HepG2 (cell line): Measurements from ENCODE around the gene MARCHF2. TPM values are rescaled to one million over a fixed set of nuclear protein-coding genes. Genes with fewer than 3 reads are reported as not detected.

ENCODE experiments used
- ARNT ChIP-seq: fragments of 450-650 bp; IDR thresholded peaks from 2 replicates; pipeline ENCODE4 v1.6.1; 2017
- FOXJ3 ChIP-seq: sonication (generic); formaldehyde crosslinking; IDR thresholded peaks from 2 replicates; pipeline ENCODE4 v1.4.0; 2020; ENCODE audit warnings: missing genetic modification reagents, mild to moderate bottlenecking, borderline replicate concordance
- GABPB1 ChIP-seq: IDR thresholded peaks from 2 replicates; pipeline ENCODE4 v1.6.1; 2016; ENCODE audit warnings: mild to moderate bottlenecking, missing genetic modification reagents, moderate library complexity, missing compliant biosample characterization
- MAF1 ChIP-seq: sonication (generic); formaldehyde crosslinking; IDR thresholded peaks from 2 replicates; pipeline ENCODE4 v1.5.0; 2020; ENCODE audit warnings: missing genetic modification reagents, borderline replicate concordance
- MIER3 ChIP-seq: IDR thresholded peaks from 2 replicates; pipeline ENCODE4 v1.6.1; 2016; ENCODE audit warnings: missing compliant biosample characterization, borderline replicate concordance
- MXI1 ChIP-seq: IDR thresholded peaks from 3 replicates; pipeline ENCODE4 v1.6.1; 2012; ENCODE audit warnings: low read depth, low read length, inconsistent platforms, borderline replicate concordance
- RFX5 ChIP-seq: IDR thresholded peaks from 2 replicates; pipeline ENCODE4 v1.6.1; 2011; ENCODE audit warnings: low read depth, low read length, improper control_type of control experiment
- SMC3 ChIP-seq: IDR thresholded peaks from 2 replicates; pipeline ENCODE4 v1.6.1; 2011; ENCODE audit warnings: low read length, improper control_type of control experiment
- STAG1 ChIP-seq: sonication (generic); formaldehyde crosslinking; IDR thresholded peaks from 2 replicates; pipeline ENCODE4 v1.4.0; 2020; ENCODE audit warnings: missing genetic modification reagents
- YY1 ChIP-seq: IDR thresholded peaks from 2 replicates; pipeline ENCODE4 v1.6.1; 2011; ENCODE audit warnings: low read length, low read depth, moderate library complexity, mild to moderate bottlenecking; ENCODE audit not compliant: insufficient read depth, insufficient replicate concordance
- ZFP1 ChIP-seq: IDR thresholded peaks from 2 replicates; pipeline ENCODE4 v1.6.1; 2016
- polyA plus RNA-seq, 8 experiments: library from polyadenylated mRNA; depleted of rRNA in 3 of 8; stranded (reverse) in 7 of 8; unstranded in 1 of 8; fragments of >200 nt; fragmentation: Illumina TruSeq in 4 of 8; extraction: Trizol in 4 of 8; gene quantifications; 2 replicates each; pipeline versions ENCODE4 v1.2.1 to v1.2.3, GENCODE V29; 2011 to 2016; ENCODE audit warnings: low read depth in 4 of 8, missing spikeins in 1 of 8, mixed read lengths in 1 of 8; ENCODE audit not compliant: insufficient read depth in 1 of 8
- total RNA-seq, 5 experiments: library from RNA; depleted of rRNA; stranded (reverse); fragments of >200 nt; fragmentation: Illumina TruSeq; extraction: Trizol; gene quantifications; 2 replicates each; pipeline ENCODE4 v1.2.3, GENCODE V29; 2016; ENCODE audit warnings: low read depth in 1 of 5
- TF ChIP-seq, protein P1 (sequence below): sonication (generic); formaldehyde crosslinking; IDR thresholded peaks from 2 replicates; pipeline ENCODE4 v1.4.0; 2020; ENCODE audit warnings: missing genetic modification reagents
- TF ChIP-seq, protein P2 (sequence below): sonication (generic); formaldehyde crosslinking; IDR thresholded peaks from 2 replicates; pipeline ENCODE4 v1.4.0; 2020; ENCODE audit warnings: missing genetic modification reagents
- TF ChIP-seq, protein P3 (sequence below): sonication (generic); formaldehyde crosslinking; IDR thresholded peaks from 2 replicates; pipeline ENCODE4 v1.9.0; 2021; ENCODE audit warnings: missing genetic modification reagents, borderline replicate concordance
- TF ChIP-seq, protein P4 (sequence below), 2 experiments: sonication (generic) in 1 of 2; formaldehyde crosslinking in 1 of 2; IDR thresholded peaks; 2 replicates each; pipeline versions ENCODE4 v1.4.0 to v1.6.1; 2018 to 2020; ENCODE audit warnings: missing genetic modification reagents in 2 of 2, borderline replicate concordance in 1 of 2, low read depth in 1 of 2, mild to moderate bottlenecking in 1 of 2, missing biosample characterization in 1 of 2
- TF ChIP-seq, protein P5 (sequence below): sonication (generic); formaldehyde crosslinking; IDR thresholded peaks from 2 replicates; pipeline ENCODE4 v1.9.0; 2021; ENCODE audit warnings: missing genetic modification reagents, mild to moderate bottlenecking, borderline replicate concordance
- TF ChIP-seq, protein P6 (sequence below): IDR thresholded peaks from 2 replicates; pipeline ENCODE4 v1.6.1; 2016; ENCODE audit warnings: missing compliant biosample characterization, missing genetic modification reagents, borderline replicate concordance

The MARCHF2 gene
- total and polyA plus RNA-seq, 2 of the 13 experiments (the other 11 are each of a cell fraction or from before 2014, with no cell fraction given), result 12.7 to 13.0 TPM

DNA sequence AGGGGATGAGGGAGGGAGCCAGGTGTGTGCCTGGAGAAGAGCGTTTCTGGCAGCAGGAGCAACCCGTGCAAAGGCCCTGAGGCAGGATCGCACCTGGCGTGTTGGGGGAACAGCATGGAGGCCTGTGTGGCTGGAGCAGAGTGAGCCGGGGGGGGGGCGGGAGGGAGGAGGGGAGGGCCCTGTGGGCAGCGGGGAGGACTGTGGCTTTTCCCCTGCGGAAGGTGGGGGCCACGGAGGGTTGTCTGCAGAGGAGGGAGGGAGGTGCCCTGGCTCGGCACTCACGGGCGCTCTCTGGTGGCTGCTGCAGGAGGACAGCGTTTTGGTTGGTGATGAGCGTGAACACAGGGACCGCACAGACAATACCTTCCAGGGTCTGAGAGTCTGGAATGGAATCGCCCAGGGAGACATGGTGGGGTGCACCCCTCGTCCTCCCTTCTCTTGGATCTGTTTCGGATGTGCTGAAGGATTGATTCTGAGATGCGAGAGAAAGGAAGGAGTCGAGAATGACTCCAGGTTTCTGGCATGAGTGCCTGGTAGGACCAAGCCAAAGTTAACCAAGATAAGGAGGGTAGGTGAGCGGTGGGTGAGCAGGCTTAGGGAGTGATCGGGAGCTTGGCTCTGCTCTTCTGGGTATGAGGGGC lies 16.4 kb upstream of the MARCHF2 start (continued):
- TF ChIP-seq, protein P1, sequence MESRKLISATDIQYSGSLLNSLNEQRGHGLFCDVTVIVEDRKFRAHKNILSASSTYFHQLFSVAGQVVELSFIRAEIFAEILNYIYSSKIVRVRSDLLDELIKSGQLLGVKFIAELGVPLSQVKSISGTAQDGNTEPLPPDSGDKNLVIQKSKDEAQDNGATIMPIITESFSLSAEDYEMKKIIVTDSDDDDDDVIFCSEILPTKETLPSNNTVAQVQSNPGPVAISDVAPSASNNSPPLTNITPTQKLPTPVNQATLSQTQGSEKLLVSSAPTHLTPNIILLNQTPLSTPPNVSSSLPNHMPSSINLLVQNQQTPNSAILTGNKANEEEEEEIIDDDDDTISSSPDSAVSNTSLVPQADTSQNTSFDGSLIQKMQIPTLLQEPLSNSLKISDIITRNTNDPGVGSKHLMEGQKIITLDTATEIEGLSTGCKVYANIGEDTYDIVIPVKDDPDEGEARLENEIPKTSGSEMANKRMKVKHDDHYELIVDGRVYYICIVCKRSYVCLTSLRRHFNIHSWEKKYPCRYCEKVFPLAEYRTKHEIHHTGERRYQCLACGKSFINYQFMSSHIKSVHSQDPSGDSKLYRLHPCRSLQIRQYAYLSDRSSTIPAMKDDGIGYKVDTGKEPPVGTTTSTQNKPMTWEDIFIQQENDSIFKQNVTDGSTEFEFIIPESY (CRISPR knock-in tag), result peak; percentile 95
- no peak for TF ChIP-seq ZFP1 (CRISPR knock-in tag)
- peak; percentile 34 for TF ChIP-seq SMC3
- TF ChIP-seq, protein P2, sequence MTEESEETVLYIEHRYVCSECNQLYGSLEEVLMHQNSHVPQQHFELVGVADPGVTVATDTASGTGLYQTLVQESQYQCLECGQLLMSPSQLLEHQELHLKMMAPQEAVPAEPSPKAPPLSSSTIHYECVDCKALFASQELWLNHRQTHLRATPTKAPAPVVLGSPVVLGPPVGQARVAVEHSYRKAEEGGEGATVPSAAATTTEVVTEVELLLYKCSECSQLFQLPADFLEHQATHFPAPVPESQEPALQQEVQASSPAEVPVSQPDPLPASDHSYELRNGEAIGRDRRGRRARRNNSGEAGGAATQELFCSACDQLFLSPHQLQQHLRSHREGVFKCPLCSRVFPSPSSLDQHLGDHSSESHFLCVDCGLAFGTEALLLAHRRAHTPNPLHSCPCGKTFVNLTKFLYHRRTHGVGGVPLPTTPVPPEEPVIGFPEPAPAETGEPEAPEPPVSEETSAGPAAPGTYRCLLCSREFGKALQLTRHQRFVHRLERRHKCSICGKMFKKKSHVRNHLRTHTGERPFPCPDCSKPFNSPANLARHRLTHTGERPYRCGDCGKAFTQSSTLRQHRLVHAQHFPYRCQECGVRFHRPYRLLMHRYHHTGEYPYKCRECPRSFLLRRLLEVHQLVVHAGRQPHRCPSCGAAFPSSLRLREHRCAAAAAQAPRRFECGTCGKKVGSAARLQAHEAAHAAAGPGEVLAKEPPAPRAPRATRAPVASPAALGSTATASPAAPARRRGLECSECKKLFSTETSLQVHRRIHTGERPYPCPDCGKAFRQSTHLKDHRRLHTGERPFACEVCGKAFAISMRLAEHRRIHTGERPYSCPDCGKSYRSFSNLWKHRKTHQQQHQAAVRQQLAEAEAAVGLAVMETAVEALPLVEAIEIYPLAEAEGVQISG (CRISPR knock-in tag), result peak; percentile 41; the same call in 1 of the 2 replicates
- TF ChIP-seq, protein P3, sequence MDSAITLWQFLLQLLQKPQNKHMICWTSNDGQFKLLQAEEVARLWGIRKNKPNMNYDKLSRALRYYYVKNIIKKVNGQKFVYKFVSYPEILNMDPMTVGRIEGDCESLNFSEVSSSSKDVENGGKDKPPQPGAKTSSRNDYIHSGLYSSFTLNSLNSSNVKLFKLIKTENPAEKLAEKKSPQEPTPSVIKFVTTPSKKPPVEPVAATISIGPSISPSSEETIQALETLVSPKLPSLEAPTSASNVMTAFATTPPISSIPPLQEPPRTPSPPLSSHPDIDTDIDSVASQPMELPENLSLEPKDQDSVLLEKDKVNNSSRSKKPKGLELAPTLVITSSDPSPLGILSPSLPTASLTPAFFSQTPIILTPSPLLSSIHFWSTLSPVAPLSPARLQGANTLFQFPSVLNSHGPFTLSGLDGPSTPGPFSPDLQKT, result no peak
- no peak for TF ChIP-seq MXI1
- no peak for TF ChIP-seq MIER3 (CRISPR knock-in tag)
- TF ChIP-seq, protein P4, sequence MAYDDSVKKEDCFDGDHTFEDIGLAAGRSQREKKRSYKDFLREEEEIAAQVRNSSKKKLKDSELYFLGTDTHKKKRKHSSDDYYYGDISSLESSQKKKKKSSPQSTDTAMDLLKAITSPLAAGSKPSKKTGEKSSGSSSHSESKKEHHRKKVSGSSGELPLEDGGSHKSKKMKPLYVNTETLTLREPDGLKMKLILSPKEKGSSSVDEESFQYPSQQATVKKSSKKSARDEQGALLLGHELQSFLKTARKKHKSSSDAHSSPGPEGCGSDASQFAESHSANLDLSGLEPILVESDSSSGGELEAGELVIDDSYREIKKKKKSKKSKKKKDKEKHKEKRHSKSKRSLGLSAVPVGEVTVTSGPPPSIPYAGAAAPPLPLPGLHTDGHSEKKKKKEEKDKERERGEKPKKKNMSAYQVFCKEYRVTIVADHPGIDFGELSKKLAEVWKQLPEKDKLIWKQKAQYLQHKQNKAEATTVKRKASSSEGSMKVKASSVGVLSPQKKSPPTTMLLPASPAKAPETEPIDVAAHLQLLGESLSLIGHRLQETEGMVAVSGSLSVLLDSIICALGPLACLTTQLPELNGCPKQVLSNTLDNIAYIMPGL (CRISPR knock-in tag; IDR thresholded peaks at IDR 0.05; ENCODE audit: borderline replicate concordance in 1 of 2, low read depth in 1 of 2), result 0 out of 4 replicates have a peak, but pooled peaks of 1 of the 2 experiments have one; percentile 29
- TF ChIP-seq, protein P5, sequence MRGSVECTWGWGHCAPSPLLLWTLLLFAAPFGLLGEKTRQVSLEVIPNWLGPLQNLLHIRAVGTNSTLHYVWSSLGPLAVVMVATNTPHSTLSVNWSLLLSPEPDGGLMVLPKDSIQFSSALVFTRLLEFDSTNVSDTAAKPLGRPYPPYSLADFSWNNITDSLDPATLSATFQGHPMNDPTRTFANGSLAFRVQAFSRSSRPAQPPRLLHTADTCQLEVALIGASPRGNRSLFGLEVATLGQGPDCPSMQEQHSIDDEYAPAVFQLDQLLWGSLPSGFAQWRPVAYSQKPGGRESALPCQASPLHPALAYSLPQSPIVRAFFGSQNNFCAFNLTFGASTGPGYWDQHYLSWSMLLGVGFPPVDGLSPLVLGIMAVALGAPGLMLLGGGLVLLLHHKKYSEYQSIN, result no peak
- TF ChIP-seq MAF1, result no peak
- TF ChIP-seq FOXJ3 (CRISPR knock-in tag), result no peak
- TF ChIP-seq, protein P6, sequence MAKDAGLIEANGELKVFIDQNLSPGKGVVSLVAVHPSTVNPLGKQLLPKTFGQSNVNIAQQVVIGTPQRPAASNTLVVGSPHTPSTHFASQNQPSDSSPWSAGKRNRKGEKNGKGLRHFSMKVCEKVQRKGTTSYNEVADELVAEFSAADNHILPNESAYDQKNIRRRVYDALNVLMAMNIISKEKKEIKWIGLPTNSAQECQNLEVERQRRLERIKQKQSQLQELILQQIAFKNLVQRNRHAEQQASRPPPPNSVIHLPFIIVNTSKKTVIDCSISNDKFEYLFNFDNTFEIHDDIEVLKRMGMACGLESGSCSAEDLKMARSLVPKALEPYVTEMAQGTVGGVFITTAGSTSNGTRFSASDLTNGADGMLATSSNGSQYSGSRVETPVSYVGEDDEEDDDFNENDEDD (CRISPR knock-in tag), result no peak
- no peak for TF ChIP-seq ARNT
- TF ChIP-seq RFX5, result no peak
- 0 out of 2 replicates have a peak, but pooled peaks have one; percentile 24 for TF ChIP-seq GABPB1 (CRISPR knock-in tag)
- peak; percentile 13 for TF ChIP-seq YY1
- TF ChIP-seq STAG1 (CRISPR knock-in tag), result peak; percentile 67
